IMR-90 (cell line): ENCODE data around the gene PRPF6. TPM values are rescaled to one million over a fixed set of nuclear protein-coding genes. Genes with fewer than 3 reads are reported as not detected.

ENCODE experiments used
- ATAC-seq: fragments of 200-7000 bp; cut with Tn5 transposase; 2 replicates; pipeline ENCODE4 v1.9.1; 2020; ENCODE audit warnings: low read depth, mild to moderate bottlenecking, moderate library complexity
- BruUV-seq: library from RNA; stranded (reverse); fragments of 400-500 nt; replicated peaks from 2 replicates; lab custom pipeline; 2021; lab: Mats Ljungman, UMichigan
- CTCF ChIA-PET: fragments of 300-600 bp; formaldehyde crosslinking; extraction: SDS; loops from one replicate; lab custom pipeline; 2021; ENCODE audit warnings: antibody characterized with exemption; lab: Yijun Ruan, JAX
- POLR2A ChIA-PET: fragments of 300-600 bp; sonication (Branson Sonifier 250); formaldehyde crosslinking; loops from one replicate; lab custom pipeline; 2022; ENCODE audit warnings: antibody characterized with exemption; ENCODE audit not compliant: unreplicated experiment; lab: Charles Lee
- DNase-seq: peaks from one replicate; pipeline ENCODE4 v3.0.0; 2013
- H2AFZ ChIP-seq: replicated peaks from 2 replicates; pipeline ENCODE3; 2013; ENCODE audit warnings: low read length, mild to moderate bottlenecking; ENCODE audit not compliant: poor library complexity
- H2AK5ac ChIP-seq: 2 replicates; pipeline ENCODE4 v1.6.1; 2013; ENCODE audit warnings: low read depth, low read length, inconsistent platforms
- H2AK9ac ChIP-seq: replicated peaks from 2 replicates; pipeline ENCODE3; 2013; ENCODE audit warnings: mild to moderate bottlenecking, low read depth, low read length, moderate library complexity; ENCODE audit not compliant: poor library complexity
- H2BK120ac ChIP-seq: 2 replicates; pipeline ENCODE4 v1.6.1; 2013; ENCODE audit warnings: low read depth, low read length, inconsistent platforms
- H2BK15ac ChIP-seq: 3 replicates; pipeline ENCODE4 v1.6.1; 2013; ENCODE audit warnings: low read depth, low read length, inconsistent platforms
- H2BK20ac ChIP-seq: 2 replicates; pipeline ENCODE4 v1.6.1; 2013; ENCODE audit warnings: low read depth, mild to moderate bottlenecking, inconsistent platforms, low read length, moderate library complexity
- H2BK5ac ChIP-seq: 2 replicates; pipeline ENCODE4 v1.6.1; 2013; ENCODE audit warnings: mild to moderate bottlenecking, low read depth, low read length, inconsistent platforms; ENCODE audit not compliant: poor library complexity, severe bottlenecking
- H3K14ac ChIP-seq: replicated peaks from 2 replicates; pipeline ENCODE4 v1.6.1; 2013; ENCODE audit warnings: low read depth, low read length, inconsistent platforms
- H3K18ac ChIP-seq: 2 replicates; pipeline ENCODE4 v1.6.1; 2013; ENCODE audit warnings: low read depth, low read length, control low read depth
- H3K23ac ChIP-seq: 2 replicates; pipeline ENCODE4 v1.6.1; 2013; ENCODE audit warnings: low read depth, low read length, inconsistent platforms
- H3K27ac ChIP-seq: 2 replicates; pipeline ENCODE4 v1.5.1; 2013; ENCODE audit warnings: mild to moderate bottlenecking, control low read depth, low read length; ENCODE audit not compliant: insufficient read depth
- H3K27me3 ChIP-seq: 2 replicates; pipeline ENCODE4 v1.6.1; 2013; ENCODE audit warnings: low read length; ENCODE audit not compliant: control insufficient read depth, insufficient read depth
- H3K36me3 ChIP-seq: 2 replicates; pipeline ENCODE4 v1.6.1; 2013; ENCODE audit warnings: low read length, mixed read lengths; ENCODE audit not compliant: control insufficient read depth, insufficient read depth
- H3K4ac ChIP-seq: 2 replicates; pipeline ENCODE4 v1.6.1; 2013; ENCODE audit warnings: low read depth, low read length, inconsistent platforms
- H3K4me1 ChIP-seq: 2 replicates; pipeline ENCODE4 v1.6.1; 2013; ENCODE audit warnings: low read length, mixed read lengths; ENCODE audit not compliant: control insufficient read depth, insufficient read depth
- H3K4me2 ChIP-seq: 2 replicates; pipeline ENCODE4 v1.6.1; 2013; ENCODE audit warnings: low read depth, mild to moderate bottlenecking, control low read depth, low read length, moderate library complexity
- H3K4me3 ChIP-seq: 2 replicates; pipeline ENCODE4 v1.5.1; 2013; ENCODE audit warnings: low read depth, mild to moderate bottlenecking, control low read depth, low read length, moderate library complexity; ENCODE audit not compliant: insufficient read depth
- H3K56ac ChIP-seq: 2 replicates; pipeline ENCODE4 v1.6.1; 2013; ENCODE audit warnings: low read length, inconsistent platforms; ENCODE audit not compliant: insufficient read depth; ENCODE audit errors: extremely low read depth
- H3K79me1 ChIP-seq, 2 experiments: 2 replicates each; pipeline ENCODE4 v1.6.1; 2013; ENCODE audit warnings: low read length in 2 of 2, inconsistent platforms in 1 of 2, low read depth in 1 of 2
- H3K9ac ChIP-seq: 2 replicates; pipeline ENCODE4 v1.6.1; 2013; ENCODE audit warnings: low read depth, low read length, control low read depth
- H3K9me1 ChIP-seq: 2 replicates; pipeline ENCODE4 v1.6.1; 2013; ENCODE audit warnings: low read length, inconsistent platforms; ENCODE audit not compliant: insufficient read depth
- H3K9me3 ChIP-seq: 2 replicates; pipeline ENCODE4 v1.6.1; 2013; ENCODE audit warnings: low read length; ENCODE audit not compliant: control insufficient read depth, insufficient read depth
- H4K20me1 ChIP-seq: 2 replicates; pipeline ENCODE4 v1.6.1; 2013; ENCODE audit warnings: low read length, inconsistent platforms; ENCODE audit not compliant: insufficient read depth
- H4K5ac ChIP-seq: 2 replicates; pipeline ENCODE4 v1.6.1; 2013; ENCODE audit warnings: mild to moderate bottlenecking, low read depth, low read length, control low read depth
- H4K8ac ChIP-seq, 2 experiments: 2 replicates each; pipeline ENCODE4 v1.6.1; 2013; ENCODE audit warnings: low read depth in 2 of 2, low read length in 2 of 2, control low read depth in 1 of 2, inconsistent platforms in 1 of 2
- H4K91ac ChIP-seq: 2 replicates; pipeline ENCODE4 v1.6.1; 2013; ENCODE audit warnings: low read depth, low read length, inconsistent platforms; ENCODE audit not compliant: insufficient read depth
- BHLHE40 ChIP-seq: fragments of 150-350 bp; IDR thresholded peaks from 2 replicates; pipeline ENCODE4 v1.6.1; 2016; ENCODE audit warnings: mild to moderate bottlenecking, low read depth, low read length
- CEBPB ChIP-seq: IDR thresholded peaks from 2 replicates; pipeline ENCODE4 v1.6.1; 2012; ENCODE audit warnings: low read depth, low read length, improper control_type of control experiment
- CHD1 ChIP-seq: IDR thresholded peaks from 2 replicates; pipeline ENCODE4 v1.6.1; 2012; ENCODE audit warnings: low read depth, low read length, improper control_type of control experiment
- CTCF ChIP-seq: conservative IDR thresholded peaks from 2 replicates; pipeline ENCODE4 v1.5.1; 2012; ENCODE audit warnings: mild to moderate bottlenecking, low read depth, low read length, improper control_type of control experiment
- FOS ChIP-seq: fragments of 150-350 bp; IDR thresholded peaks from 2 replicates; pipeline ENCODE4 v1.6.1; 2016; ENCODE audit warnings: low read depth, low read length
- MAFK ChIP-seq: IDR thresholded peaks from 2 replicates; pipeline ENCODE4 v1.6.1; 2012; ENCODE audit warnings: low read depth, low read length, improper control_type of control experiment
- MAZ ChIP-seq: IDR thresholded peaks from 2 replicates; pipeline ENCODE4 v1.6.1; 2012; ENCODE audit warnings: low read depth, mild to moderate bottlenecking, low read length, improper control_type of control experiment, moderate library complexity, borderline replicate concordance
- MXI1 ChIP-seq: IDR thresholded peaks from 2 replicates; pipeline ENCODE4 v1.6.1; 2012; ENCODE audit warnings: low read depth, mild to moderate bottlenecking, low read length, moderate library complexity, borderline replicate concordance
- NFE2L2 ChIP-seq: fragments of 150-350 bp; IDR thresholded peaks from 2 replicates; pipeline ENCODE4 v1.6.1; 2016; ENCODE audit warnings: low read depth, mild to moderate bottlenecking, low read length
- POLR2A ChIP-seq: IDR thresholded peaks from 2 replicates; pipeline ENCODE4 v1.6.1; 2012; ENCODE audit warnings: mild to moderate bottlenecking, low read depth, low read length
- RAD21 ChIP-seq: IDR thresholded peaks from 2 replicates; pipeline ENCODE4 v1.6.1; 2012; ENCODE audit warnings: low read length, improper control_type of control experiment
- RCOR1 ChIP-seq: IDR thresholded peaks from 2 replicates; pipeline ENCODE4 v1.6.1; 2012; ENCODE audit warnings: mild to moderate bottlenecking, low read length, improper control_type of control experiment; ENCODE audit not compliant: insufficient replicate concordance
- RFX5 ChIP-seq: IDR thresholded peaks from 2 replicates; pipeline ENCODE4 v1.8.0; 2012; ENCODE audit warnings: low read depth, mild to moderate bottlenecking, low read length, moderate library complexity
- SMC3 ChIP-seq: fragments of 150-350 bp; IDR thresholded peaks from 2 replicates; pipeline ENCODE4 v1.6.1; 2016; ENCODE audit warnings: low read depth, mild to moderate bottlenecking, antibody characterized with exemption, low read length, moderate library complexity
- USF2 ChIP-seq: fragments of 150-350 bp; IDR thresholded peaks from 2 replicates; pipeline ENCODE4 v1.6.1; 2017; ENCODE audit warnings: mild to moderate bottlenecking, antibody characterized with exemption, low read length, low read depth
- WGBS, 2 experiments: methylation state at CpG; one replicate each; pipeline versions ENCODE4 v1.1.5 to v1.1.7; 2013; ENCODE audit warnings: missing lambda C conversion rate in 2 of 2; ENCODE audit not compliant: insufficient read length in 1 of 2; ENCODE audit errors: extremely low coverage in 2 of 2; 5-methylcytosine and 5-hydroxymethylcytosine counted together
- dilution Hi-C: fragments of 300-500 bp; cut with HindIII; formaldehyde crosslinking; loops from one replicate; pipeline ENCODE4 v1.14.3; 2018; ENCODE audit warnings: low sequenced_read_pairs; ENCODE audit not compliant: unreplicated experiment
- in situ Hi-C: fragments of 300-500 bp; cut with MboI; formaldehyde crosslinking; loops from 3 replicates; pipeline ENCODE4 v1.14.3; 2019; ENCODE audit warnings: low sequenced_read_pairs, inconsistent platforms, mixed read lengths
- intact Hi-C: fragments of 100-400 bp; cut with micrococcal nuclease; formaldehyde crosslinking; loops from 2 replicates; pipeline ENCODE4 v1.10.0; 2022
- polyA plus RNA-seq, 3 experiments: library from polyadenylated mRNA; depleted of rRNA; stranded (reverse); fragments of >200 nt; gene quantifications; 2 replicates each; pipeline ENCODE4 v1.2.3, GENCODE V29; 2012; ENCODE audit warnings: low replicate concordance in 1 of 3
- total RNA-seq: library from RNA; depleted of rRNA; stranded (reverse); fragments of >200 nt; gene quantifications from 2 replicates; pipeline ENCODE4 v1.2.3, GENCODE V29; 2012

PRPF6 gene
- total and polyA plus RNA-seq, 2 of the 4 experiments (the other 2 are of a cell fraction): 43.5 to 71.3 TPM

- H3K9me1 ChIP-seq: peaks cover 19% of the 10 kb centered on the region
- H2BK120ac ChIP-seq: peak overlapping the region; percentile 52
- H4K91ac ChIP-seq: no peak overlapping the region
- DNase-seq (no peak), ATAC-seq (no peak)
- no peak overlapping the region for H4K5ac ChIP-seq
- no peak overlapping the region for H3K9ac ChIP-seq
- in situ Hi-C loops: no loop called here
- WGBS, 2 experiments: 65% methylated on average over 16 of the region's 27 CpGs; no CpG with 5 or more reads in 1 of the 2 experiments
- peak overlapping the region; percentile 65 for H2AFZ ChIP-seq
- ChIA-PET CTCF (no interaction called here), POLR2A (no interaction called here)
- peak overlapping the region; percentile 81 for H2AK9ac ChIP-seq
- dilution Hi-C loops: no loop called here
- no peak overlapping the region for H3K56ac ChIP-seq
- no peak overlapping the region; the same call in 1 of the 2 replicates for H3K4me2 ChIP-seq
- BruUV-seq: no TSS peak
- H2AK5ac ChIP-seq: peak overlapping the region; percentile 78
- peaks cover 10 to 38% of the 10 kb centered on the region in 2 experiments; a peak in 3 of 4 replicates for H3K79me1 ChIP-seq
- H3K23ac ChIP-seq: no peak overlapping the region
- intact Hi-C loops: no loop called here
- no peak overlapping the region for H2BK15ac ChIP-seq
- H3K4ac ChIP-seq: peak overlapping the region; percentile 23; the same call in 1 of the 2 replicates
- H2BK5ac ChIP-seq: no peak overlapping the region
- peak overlapping the region; percentile 26; the same call in 1 of the 2 replicates for H2BK20ac ChIP-seq
- H4K20me1 ChIP-seq: peaks cover 15% of the 10 kb centered on the region
- H3K9me3 ChIP-seq: no peaks in the 10 kb centered on the region
- peak overlapping the region; percentile 37; the same call in 1 of the 2 replicates for H3K14ac ChIP-seq
- peaks cover 2% of the 10 kb centered on the region; the same call in 1 of the 2 replicates for H3K36me3 ChIP-seq
- H3K27me3 ChIP-seq: no peaks in the 10 kb centered on the region
- peak overlapping the region in 1 of 2 experiments; percentile 37; a peak in 1 of 4 replicates for H4K8ac ChIP-seq
- H3K4me3 ChIP-seq: no peak overlapping the region
- no peak overlapping the region; the same call in 1 of the 2 replicates for H3K27ac ChIP-seq
- H3K4me1 ChIP-seq: peaks cover 27% of the 10 kb centered on the region
- no peak overlapping the region for H3K18ac ChIP-seq
- TF ChIP-seq MAFK (no peak), CTCF (no peak), FOS (no peak), CEBPB (no peak), CHD1 (no peak), POLR2A (no peak), RCOR1 (no peak), BHLHE40 (no peak), MXI1 (no peak), MAZ (no peak), USF2 (no peak), RAD21 (no peak), NFE2L2 (no peak), SMC3 (no peak), RFX5 (no peak)
These were observed 84.4 kb downstream of the PRPF6 start for GRCh38 chr20:64065062-64065973.
